HG03280 (cell line): ENCODE data around the gene SUN2.

Experiments
- ATAC-seq: cut with Tn5 transposase; IDR thresholded peaks from one replicate; pipeline ENCODE4 v1.9.1; 2021; ENCODE audit warnings: mild to moderate bottlenecking, moderate library complexity; ENCODE audit not compliant: unreplicated experiment

The SUN2 gene

DNA sequence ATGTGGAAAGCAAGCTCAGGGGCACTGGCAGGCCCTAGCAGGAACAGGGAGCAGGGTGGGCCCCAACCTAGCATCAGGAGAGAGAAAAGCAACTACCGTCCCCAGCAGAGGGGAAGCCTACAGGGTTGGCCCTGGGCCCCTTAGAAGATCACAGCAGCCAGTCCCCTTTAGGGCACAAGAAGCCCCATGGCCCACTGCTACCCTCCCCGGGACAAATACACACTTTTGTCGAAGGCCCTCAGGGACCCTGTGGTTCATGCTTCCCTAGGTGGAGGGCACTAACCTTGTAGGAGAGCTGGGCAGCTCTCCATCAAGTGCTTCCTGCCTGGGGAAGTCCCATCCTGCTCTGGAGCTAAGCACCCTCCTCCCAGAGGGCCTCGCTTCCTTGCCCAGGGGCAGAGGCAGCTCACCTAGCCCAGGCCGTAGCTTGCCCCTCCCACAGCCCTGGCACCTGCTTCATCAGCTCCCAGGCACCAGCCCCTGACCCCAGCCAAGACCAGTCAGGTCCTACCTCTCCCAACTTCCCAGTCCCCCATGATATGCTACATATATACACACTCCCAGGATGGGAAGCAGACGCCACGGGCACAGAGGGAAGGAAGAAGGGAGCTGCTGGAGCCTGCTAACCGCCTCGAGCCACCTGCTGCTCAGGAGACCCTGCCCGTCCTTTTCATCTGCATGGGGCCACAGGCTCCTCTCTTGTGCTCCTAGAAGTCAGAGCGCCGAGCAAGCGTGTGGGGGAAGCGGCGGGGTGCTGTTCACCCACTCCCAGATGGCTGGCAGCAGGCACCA is 20.1 kb downstream of the SUN2 start:
- no peak for ATAC-seq

DNA sequence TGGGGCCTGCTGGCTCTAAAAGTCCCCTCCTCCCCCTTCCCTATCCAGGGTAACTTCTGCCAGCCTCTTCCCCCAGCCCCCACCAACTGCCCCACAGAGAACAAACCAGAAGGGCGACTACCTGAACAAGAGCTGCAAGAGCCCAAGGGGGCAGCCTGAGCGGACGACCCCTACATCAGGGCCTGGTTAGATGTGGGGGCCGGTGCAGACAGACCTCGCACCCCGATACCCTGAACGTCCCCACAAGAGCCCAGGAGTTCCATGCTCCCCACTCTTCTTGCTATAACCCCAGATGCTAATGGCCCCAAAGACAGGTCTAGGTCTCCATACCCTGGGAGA is 20.7 kb downstream of the SUN2 start:
- no peak for ATAC-seq

DNA sequence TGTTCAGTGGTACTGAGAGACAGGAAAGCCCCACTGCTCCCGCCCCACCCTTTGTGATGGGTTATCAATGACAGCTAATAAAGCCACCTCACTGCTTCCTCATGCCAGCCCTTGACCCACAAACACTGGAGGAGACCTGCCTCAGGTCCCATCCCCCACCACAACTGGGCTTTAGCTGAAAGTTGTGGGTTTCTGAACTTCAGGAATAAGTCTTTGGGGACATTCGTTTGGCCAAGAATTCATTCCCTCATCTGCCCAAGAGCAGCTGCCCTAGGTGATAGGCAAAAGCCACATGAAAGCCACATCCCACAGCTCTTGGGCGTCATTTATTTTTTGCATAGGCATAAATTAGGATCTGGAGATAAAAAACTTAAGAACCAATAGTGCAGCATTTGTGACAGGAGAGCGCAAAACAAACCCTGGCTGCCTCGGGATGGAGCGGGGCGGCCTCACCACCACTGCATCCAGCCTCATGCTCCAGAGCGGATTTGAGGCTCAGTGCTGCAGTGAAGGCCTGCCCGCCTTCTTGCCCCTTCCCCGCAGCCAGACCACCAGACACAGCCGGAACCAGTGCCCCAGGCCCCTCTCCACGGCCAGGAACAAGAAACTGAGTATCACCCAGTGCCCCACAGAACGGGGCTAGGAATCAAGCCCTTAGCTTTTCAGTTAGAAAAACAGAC is 21.2 kb downstream of the SUN2 start:
- ATAC-seq: no peak

DNA sequence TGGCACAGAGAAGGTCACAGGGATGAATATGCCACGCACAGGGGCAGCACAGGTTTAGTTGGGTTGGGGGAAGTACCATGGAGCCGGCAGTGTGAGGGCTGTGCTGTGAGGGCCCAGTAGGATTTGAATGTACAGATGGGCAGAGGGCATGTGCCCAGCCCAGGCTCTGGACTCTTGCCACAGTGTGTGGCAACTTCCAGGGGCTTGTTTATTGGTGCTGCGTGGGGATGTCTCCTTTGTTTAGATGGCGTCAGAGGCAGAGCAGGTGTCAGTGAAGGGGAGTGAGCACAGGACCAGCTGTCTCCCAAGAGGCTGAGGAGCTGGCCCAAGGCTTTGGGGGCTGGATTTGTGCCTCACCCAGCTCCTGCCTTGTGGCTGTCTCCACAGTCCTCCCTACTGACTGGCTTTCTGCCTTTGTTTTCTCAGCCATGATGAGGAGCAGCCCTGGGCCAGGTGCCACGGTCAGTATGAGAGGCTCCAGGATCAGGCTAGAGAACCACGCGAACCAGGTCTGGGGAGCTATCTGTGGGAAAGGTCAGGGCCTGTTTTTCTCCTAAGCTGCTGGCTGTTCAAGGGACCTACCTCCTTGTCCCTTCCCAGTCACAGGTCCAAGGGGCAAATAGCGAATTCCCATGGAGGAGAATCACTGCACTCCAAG is 21.9 kb downstream of the SUN2 start:
- ATAC-seq: no peak

DNA sequence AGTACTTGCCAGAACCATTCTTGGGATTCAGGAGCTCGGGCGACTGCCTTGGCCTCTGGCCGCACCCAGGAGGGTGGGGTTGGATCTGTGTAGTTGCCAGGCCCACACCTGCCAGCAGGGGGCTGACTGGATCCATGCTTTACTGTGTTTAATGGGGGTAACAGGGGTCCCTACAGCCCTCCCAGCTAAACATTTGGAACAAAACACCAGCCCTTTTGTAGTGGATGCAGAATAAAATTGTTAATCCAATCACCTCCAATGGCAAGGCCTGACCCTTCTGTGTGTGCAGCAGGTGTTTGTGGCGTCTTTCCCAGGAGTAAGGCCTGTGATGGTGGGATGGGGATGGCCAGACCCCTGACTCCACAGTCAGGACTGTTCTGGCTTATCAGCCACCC is 22.5 kb downstream of the SUN2 start:
- no peak for ATAC-seq

DNA sequence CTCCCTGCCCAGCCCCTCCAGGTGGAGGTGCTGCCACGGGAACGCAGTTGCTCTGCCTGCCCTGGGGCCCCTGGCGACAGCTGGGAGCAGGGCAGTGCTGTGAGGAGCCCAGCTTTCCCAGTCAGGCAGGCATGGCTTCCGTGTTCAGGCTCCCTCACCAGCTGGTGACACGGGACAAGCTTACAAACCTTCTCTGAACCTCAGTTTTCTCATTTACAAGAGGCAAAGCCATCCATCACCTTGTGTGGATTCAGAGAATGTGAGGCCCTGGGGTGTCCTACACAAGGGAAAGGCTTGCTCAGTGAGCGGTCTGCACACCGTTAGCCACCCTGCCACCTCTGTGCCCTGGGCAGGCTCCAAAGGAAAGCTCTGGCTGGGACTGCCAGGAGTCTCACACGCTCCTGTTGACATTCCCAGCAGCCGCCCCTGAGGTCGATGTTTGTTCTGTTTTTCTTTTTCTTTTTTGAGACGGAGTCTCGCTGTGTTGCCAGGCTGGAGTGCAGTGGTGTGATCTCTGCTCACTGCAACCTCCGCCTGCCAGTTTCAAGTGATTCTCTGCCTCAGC is 23.5 kb downstream of the SUN2 start:
- ATAC-seq: no peak

DNA sequence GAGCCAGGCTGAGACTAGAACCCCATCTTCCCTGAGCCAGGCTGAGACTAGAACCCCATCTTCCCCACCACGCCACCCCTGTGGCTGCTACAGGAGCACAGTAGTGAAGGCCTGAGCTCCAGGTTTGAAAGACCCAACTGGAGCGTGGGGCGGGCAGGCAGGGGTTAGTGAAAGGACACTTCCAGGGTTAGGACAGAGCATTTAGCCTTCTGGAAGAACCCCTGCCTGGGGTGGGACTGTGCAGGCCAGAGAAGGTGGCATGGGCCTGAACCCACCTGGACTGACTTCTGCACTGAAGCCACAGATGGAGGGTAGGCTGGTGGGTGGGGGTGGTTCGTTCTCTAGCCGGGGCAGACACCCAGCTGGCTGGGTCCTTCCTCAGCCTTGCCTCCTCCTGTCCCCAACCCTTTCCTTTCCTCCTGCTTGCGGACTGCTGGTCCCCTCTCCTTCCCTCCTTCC is 24.1 kb downstream of the SUN2 start:
- no peak for ATAC-seq

DNA sequence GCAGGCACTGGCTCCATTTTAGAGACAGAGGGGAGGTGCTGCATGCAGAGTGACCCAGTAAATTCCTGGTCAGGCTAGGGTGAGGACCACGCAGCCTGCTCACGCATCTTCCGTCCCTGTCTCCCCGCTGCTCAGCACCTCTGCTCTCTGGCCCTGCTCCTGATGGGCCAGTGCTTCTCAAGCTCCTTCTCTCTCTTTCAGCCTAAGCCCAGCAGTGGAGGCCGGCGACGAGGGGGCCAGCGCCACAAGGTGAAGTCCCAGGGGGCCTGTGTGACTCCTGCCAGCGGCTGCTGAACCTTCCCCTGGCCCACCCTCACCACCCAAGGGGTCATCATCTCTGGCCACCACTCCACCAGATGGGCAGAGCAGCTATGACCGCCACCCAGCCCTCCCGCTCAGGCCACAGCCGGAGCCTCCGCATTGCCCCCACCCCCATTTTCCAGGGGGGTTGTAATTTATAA is 25.4 kb downstream of the SUN2 start:
- ATAC-seq: no peak

DNA sequence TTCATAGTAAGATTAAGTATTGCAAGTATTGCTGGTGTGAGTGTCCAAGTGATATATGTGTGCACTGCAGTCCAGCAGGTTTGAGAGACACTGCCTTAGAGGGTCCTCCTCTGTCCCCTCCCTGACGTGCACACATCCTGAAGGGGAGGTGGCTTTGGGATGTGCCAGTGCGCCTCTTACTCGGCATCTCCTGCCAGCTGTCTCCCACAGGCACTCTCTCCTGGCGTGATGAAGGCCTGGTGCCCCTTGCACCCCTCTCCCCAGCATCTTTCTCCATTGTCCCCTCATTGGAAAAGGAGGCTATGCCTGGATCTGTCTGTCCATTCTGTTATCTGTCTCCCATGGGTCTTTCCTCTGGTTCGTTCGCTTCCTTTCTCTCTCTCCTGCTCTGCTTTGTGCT is 25.9 kb downstream of the SUN2 start:
- no peak for ATAC-seq

DNA sequence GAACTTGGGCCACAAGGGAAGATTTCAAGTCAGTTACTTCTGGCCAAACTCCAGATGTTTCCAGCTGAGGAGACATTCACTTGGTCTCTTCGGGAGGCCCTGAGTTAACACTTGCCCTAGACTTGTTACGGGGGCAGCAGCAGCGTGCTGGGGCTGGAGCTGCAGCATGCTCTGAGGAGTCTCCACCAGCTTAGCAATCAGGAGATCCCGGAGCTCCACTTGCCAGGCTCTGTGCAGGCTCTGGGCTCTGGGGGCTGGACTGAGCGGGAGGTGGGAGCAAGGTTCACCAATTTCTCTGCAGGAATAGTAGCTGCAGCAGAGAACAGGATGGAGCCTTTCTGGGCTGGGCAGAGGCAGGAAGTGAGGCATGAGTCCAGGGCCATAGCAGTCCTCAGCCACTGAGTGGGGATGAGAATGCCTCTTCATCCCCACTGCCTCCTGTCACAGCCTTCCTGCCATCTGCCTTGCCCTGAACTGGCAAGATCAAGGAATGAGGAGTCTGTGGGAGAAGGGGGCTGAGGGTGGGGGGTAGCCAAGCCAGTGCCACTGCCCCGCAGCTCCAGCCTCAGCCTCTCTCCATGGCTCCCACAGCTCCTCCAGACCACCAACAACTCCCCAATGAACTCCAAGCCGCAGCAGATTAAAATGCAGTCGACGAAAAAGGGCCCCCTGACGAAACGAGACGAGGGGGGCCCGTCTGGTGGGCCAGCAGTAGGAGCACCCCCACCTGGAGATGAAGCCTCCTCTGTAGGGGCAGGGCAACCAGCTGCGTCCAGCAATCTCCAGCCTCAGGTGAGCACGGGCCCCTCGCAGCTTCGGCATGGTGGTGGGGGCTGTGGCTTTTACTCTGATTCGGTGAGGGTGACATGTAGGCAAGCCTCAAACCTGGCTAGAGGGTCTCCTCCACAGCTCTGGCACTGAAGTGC is 26.7 kb downstream of the SUN2 start:
- no peak for ATAC-seq

DNA sequence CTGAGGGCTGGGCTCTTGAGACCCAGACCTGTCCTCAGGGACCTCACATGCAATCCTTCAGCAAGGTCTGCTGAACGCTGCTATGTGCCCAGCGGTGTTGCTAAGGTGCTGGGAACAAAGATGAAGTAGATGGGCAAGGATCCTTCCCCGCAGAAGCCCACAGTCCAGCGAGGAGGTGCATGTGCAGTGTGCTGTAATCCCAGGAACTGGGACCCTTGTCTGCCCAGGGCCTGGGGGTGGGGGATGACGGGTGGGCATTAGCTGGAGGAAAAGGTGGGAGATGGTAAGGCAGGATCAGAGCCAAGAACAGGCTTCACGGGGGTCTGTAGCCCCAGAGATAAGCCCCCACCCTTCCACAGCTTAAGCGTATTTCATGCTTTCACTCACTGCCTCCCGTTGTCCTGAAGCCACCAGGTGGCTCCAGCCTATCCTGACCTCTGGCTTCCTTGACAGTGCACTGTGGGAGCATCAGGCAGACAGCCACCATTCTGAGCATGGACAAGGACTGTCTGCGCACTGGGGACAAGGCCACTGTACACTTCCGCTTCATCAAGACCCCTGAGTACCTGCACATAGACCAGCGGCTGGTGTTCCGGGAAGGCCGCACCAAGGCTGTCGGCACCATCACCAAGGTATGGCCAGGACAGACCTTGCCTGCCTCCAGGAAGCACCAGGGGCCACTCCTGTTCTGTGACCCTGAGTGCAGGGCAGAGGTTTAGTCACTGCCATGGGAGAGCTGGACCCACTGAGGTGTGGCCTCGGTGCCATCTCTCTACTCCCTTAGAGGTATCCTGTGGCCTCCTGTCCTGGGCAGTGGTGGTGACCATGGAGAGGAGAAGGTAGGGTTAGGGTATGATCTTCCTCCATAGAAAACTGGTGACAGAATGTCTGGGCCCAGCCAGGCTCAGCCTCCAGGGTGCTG is 28.0 kb downstream of the SUN2 start:
- ATAC-seq: no peak

DNA sequence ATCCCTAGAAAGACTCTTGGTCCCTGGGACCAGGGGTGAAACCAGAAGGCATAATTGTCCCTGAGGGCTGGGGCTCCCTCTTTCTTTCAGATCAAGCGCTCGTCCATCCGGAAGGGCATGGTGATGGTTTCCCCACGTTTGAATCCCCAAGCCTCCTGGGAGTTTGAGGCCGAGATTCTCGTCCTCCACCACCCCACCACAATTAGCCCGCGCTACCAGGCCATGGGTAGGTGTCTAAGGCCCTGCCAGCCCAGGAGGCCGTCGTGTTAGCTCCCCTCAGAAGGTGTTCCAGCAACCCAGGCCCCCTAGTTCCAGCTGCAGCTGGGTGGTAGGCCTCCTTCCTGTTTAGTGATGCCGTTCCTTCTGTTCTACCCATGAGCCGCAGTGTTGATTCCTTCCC is 28.7 kb downstream of the SUN2 start:
- no peak for ATAC-seq

DNA sequence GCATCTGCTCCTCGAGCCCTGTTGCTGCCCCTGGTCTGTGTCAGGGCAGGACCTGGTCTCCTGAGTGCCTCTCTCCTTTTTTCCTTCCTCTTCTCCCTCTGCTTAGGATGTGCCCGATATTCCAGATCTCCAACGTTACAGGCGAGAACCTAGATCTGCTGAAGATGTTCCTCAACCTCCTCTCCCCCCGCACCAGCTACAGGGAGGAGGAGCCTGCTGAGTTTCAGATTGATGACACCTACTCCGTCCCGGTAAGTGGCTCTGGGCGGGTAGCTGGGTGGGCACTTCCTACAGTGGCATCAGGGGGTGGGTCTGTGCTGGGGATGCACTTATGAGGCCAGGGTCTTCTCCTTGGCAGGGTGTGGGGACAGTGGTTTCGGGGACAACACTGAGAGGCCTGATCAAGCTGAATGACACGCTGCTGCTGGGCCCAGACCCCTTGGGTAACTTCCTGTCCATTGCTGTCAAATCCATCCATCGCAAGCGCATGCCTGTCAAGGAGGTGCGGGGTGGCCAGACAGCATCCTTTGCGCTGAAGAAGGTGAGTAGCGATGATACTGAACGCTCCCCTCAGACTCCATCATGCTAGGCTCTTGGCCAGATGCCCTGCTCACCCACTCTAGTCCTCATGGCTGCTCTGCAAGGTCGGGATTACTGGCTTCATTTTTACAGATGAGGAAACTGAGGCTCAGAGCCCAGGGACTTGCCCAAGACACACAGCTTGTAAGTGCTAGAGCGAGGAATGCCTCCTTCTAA is 29.7 kb downstream of the SUN2 start:
- no peak for ATAC-seq

DNA sequence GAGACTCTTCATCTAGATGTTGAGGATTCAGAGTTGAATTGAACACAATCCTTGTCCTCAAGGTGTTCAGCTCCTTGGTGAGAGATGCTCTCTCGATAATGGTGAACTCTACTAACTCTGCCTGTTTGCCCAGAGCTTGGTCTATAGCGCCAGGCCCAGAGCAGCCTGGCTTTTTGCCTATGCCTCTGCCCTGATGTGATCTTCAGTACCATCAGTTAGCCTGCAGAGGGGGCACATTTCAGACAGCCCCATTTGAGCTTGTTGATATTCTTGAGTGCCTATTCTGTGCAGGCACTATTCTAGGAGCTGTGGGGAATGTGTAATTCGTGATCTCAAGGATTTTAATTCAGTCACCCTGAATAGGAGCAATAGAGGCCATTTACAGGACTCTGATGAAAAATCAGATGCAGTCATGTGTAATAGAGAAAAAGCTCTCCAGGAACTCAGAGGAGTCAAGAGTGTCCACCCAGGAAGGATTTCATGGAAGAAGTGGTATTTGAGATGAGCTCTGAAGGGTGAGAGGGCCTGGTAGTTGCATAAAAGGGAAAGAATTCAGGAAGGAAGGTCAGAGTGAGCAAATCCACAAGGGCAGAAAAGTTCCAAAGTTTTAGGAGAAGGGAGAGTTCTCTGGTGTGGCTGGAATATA is 30.7 kb downstream of the SUN2 start:
- ATAC-seq: no peak

DNA sequence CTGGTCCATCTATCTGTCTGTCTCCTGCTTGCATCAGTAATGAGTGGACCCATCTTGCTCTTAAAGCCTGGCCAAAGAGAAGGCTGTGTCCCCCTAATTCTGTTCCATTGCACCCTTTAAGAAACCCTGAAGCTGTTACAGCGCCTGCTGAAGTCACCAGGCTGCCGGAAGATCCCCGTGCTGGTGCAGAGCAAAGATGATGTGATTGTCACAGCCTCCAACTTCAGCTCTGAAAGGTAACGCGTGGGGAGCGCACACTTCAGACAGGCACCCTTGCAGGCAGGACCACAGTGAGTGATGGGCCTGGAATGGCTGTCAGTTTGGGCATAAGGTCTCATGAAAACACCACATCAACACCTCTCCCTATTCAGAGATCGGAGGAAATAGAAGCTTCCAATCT is 31.6 kb downstream of the SUN2 start:
- ATAC-seq: no peak

DNA sequence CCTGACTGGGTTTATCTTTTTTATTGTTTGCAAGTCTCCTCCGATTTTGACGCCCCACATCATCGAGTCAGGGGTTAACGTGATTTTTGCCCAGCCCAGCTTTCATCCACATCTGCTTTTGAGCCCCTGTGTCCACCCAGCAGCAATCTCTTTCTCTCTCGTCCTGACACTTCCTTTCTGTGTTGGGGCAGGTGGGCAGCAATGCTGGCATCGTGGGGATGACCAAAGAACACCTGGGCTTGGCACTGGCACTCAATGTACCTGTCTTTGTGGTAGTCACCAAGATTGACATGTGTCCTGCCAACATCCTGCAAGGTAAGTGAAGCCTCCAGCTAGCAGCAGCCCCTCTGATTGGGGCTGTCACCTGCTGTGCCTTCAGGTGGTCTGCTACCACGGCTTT is 34.2 kb downstream of the SUN2 start:
- ATAC-seq: no peak

DNA sequence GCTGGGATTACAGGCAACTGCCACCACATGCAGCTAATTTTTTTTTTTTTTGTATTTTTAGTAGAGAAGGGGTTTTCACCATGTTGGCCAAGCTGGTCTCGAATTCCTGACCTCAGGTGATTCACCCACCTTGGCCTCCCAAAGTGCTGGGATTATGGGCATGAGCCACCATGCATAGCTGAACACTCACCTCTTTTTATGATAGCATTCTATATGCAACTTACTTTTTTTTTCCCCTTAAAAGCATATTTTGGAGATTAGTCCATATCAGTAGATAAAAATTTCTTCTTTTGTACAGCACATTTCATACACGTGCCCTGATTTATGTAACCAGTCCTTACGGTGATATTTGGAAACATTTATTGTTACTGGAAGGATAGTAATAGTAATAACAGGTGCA is 35.4 kb downstream of the SUN2 start:
- no peak for ATAC-seq

DNA sequence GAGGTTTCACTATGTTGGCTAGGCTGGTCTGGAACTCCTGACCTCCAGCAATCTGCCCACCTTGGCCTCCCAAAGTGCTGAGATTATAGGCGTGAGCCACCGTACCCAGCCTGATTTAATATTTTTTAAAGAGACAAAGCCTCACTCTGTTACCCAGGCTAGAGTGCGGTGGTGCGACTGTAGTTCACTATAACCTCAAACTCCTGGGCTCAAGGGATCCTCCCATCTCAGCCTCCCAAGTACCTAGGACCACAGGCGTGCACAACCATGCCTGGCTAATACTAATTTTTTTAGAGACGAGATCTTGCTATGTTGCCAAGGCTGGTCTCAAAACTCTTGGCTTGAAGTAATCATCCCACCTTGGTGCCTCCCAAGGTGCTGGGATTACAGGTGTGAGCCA is 36.6 kb downstream of the SUN2 start:
- no peak for ATAC-seq
